Measurements from ENCODE around the gene CBFA2T3. TPM values are rescaled to one million over a fixed set of nuclear protein-coding genes. Genes with fewer than 3 reads are reported as not detected.

CBFA2T3 gene
- polyA plus RNA-seq, 3 donors = 5.3 to 32.2 (median 6.2) TPM

- H3K4me1 Mint-ChIP-seq = peaks cover 20% of the 10 kb centered on the region
- Histone ChIP-seq H3K27me3 (ENCODE audit: control insufficient read depth in 2 of 2, insufficient read depth in 2 of 2, low read length in 2 of 2) (no peaks in the 10 kb centered on the region), H3K36me3 (replicated peaks in 1 of 2; ENCODE audit: control insufficient read depth in 1 of 2, insufficient read depth in 2 of 2, low read length in 2 of 2) (peaks cover 48 to 57% of the 10 kb centered on the region in 2 donors), H3K4me1 (ENCODE audit: control insufficient read depth in 1 of 2, insufficient read depth in 2 of 2, low read length in 2 of 2) (peaks cover 24 to 27% of the 10 kb centered on the region in 2 donors), H3K9me3 (replicated peaks in 1 of 2; ENCODE audit: control insufficient read depth in 1 of 2, insufficient read depth in 1 of 2, low read length in 2 of 2) (no peaks in the 10 kb centered on the region), H3K27ac (ENCODE audit: low read depth in 1 of 2, low read length in 2 of 2) (no peak overlapping the region), H2AFZ (ENCODE audit: insufficient read depth, low read depth, low read length, poor library complexity, severe bottlenecking) (no peak overlapping the region), H4K20me1 (ENCODE audit: insufficient read depth, low read length) (peaks cover 79% of the 10 kb centered on the region), H3K4me2 (replicated peaks; ENCODE audit: extremely low read depth, low read length, poor library complexity, severe bottlenecking) (no peak overlapping the region), H3K9ac (ENCODE audit: insufficient read depth, low read length, poor library complexity, severe bottlenecking) (no peak overlapping the region), H3K79me2 (ENCODE audit: insufficient read depth, low read length) (peaks cover 2% of the 10 kb centered on the region), H3K4me3 (replicated peaks in 1 of 3; ENCODE audit: low read depth in 2 of 3, low read length in 3 of 3) (no peak overlapping the region)
- 100% methylated on average over 3 of the region's 15 CpGs for WGBS (ENCODE audit: insufficient coverage)
- H3K9me3 Mint-ChIP-seq = no peaks in the 10 kb centered on the region
- H3K27ac Mint-ChIP-seq = peak overlapping the region in 1 of 7 donors; percentile 57
- H3K36me3 Mint-ChIP-seq = peaks cover 38 to 63% of the 10 kb centered on the region in 2 donors
- peaks cover 0 to 3% (median 2%) of the 10 kb centered on the region in 3 donors for H3K27me3 Mint-ChIP-seq (ENCODE audit: low read depth in 3 of 3)
- DNase-seq = no peak
- no peak overlapping the region for H3K4me3 Mint-ChIP-seq
- intact Hi-C loops (cut with micrococcal nuclease) = no loop called here
- TF ChIP-seq CTCF (IDR thresholded peaks at IDR 0.05) = no peak
Measured at GRCh38 chr16:88842308-88842756, 134.7 kb downstream of the CBFA2T3 start.

- peaks cover 38 to 63% of the 10 kb centered on the region in 2 donors for H3K36me3 Mint-ChIP-seq
- peaks cover 48 to 57% of the 10 kb centered on the region in 2 donors for H3K36me3 ChIP-seq (replicated peaks in 1 of 2; ENCODE audit: control insufficient read depth in 1 of 2, insufficient read depth in 2 of 2, low read length in 2 of 2)
- H3K27me3 ChIP-seq (ENCODE audit: control insufficient read depth in 2 of 2, insufficient read depth in 2 of 2, low read length in 2 of 2) = no peaks in the 10 kb centered on the region
- peak overlapping the region in 1 of 7 donors; percentile 18 for H3K27ac Mint-ChIP-seq
- peaks cover 24 to 27% of the 10 kb centered on the region in 2 donors for H3K4me1 ChIP-seq (ENCODE audit: control insufficient read depth in 1 of 2, insufficient read depth in 2 of 2, low read length in 2 of 2)
- intact Hi-C loops (cut with micrococcal nuclease) = no loop called here
- WGBS (ENCODE audit: insufficient coverage) = 88% methylated on average over 23 of the region's 40 CpGs
- peaks cover 20% of the 10 kb centered on the region for H3K4me1 Mint-ChIP-seq
- DNase-seq = no peak
- no peaks in the 10 kb centered on the region for H3K9me3 ChIP-seq (replicated peaks in 1 of 2; ENCODE audit: control insufficient read depth in 1 of 2, insufficient read depth in 1 of 2, low read length in 2 of 2)
- peaks cover under 1% of the 10 kb centered on the region for H3K79me2 ChIP-seq (ENCODE audit: insufficient read depth, low read length)
- no peaks in the 10 kb centered on the region for H3K9me3 Mint-ChIP-seq
- no peak overlapping the region for H3K9ac ChIP-seq (ENCODE audit: insufficient read depth, low read length, poor library complexity, severe bottlenecking)
- H4K20me1 ChIP-seq (ENCODE audit: insufficient read depth, low read length) = peaks cover 73% of the 10 kb centered on the region
- no peak overlapping the region for H3K4me2 ChIP-seq (replicated peaks; ENCODE audit: extremely low read depth, low read length, poor library complexity, severe bottlenecking)
- no peak overlapping the region for H3K4me3 Mint-ChIP-seq
- no peak overlapping the region for H3K4me3 ChIP-seq (replicated peaks in 1 of 3; ENCODE audit: low read depth in 2 of 3, low read length in 3 of 3)
- no peak overlapping the region for H2AFZ ChIP-seq (ENCODE audit: insufficient read depth, low read depth, low read length, poor library complexity, severe bottlenecking)
- TF ChIP-seq CTCF (IDR thresholded peaks at IDR 0.05) = no peak
- H3K27me3 Mint-ChIP-seq (ENCODE audit: low read depth in 3 of 3) = peaks cover 0 to 2% (median 2%) of the 10 kb centered on the region in 3 donors
- H3K27ac ChIP-seq (ENCODE audit: low read depth in 1 of 2, low read length in 2 of 2) = no peak overlapping the region
Measured at GRCh38 chr16:88841521-88842307, 135.3 kb downstream of the CBFA2T3 start.

Data from CD14-positive monocyte (primary cell).